Measurements from ENCODE around the gene ODF2L.

ODF2L gene, protein sequence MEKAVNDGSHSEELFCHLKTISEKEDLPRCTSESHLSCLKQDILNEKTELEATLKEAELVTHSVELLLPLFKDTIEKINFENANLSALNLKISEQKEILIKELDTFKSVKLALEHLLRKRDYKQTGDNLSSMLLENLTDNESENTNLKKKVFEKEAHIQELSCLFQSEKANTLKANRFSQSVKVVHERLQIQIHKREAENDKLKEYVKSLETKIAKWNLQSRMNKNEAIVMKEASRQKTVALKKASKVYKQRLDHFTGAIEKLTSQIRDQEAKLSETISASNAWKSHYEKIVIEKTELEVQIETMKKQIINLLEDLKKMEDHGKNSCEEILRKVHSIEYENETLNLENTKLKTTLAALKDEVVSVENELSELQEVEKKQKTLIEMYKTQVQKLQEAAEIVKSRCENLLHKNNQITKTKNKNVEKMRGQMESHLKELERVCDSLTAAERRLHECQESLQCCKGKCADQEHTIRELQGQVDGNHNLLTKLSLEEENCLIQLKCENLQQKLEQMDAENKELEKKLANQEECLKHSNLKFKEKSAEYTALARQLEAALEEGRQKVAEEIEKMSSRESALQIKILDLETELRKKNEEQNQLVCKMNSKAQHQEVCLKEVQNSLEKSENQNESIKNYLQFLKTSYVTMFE

DNA sequence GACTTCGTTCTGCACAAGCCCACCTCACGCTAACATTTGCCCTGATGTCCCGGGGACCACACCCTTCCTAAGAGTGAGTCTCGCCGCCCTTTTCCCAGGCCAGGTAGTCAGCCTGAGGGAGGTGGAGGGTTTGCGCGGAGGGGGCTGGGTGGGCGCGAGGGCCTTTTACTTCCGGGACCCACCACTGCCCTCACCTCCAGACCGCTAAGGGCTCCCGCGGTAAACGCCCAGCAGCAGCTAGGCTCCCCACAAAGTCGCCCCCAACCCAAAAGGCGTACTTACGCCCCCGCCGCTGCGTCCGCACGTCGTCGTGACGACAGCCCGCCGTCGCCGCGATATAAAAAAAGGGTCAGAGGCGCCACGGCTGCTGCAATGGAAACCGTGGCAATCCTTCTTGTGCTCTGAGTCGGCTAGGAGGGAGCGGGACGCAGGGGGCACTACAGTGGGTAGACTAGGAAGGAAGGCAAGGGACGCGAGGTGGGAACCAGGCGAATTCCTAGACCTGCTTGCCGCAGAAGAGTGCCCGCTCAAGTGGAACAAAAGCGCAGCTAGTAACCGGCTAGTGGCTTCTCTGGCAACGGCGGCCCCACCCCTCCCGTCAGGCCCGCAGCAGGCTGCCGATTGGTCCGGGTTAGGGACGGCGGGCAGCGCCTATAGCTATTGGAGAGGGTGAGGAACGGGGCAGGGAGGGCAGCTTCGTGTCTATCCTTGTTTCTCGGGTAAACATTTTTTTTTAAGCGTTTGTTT is at the start of gene ODF2L:
TSS of gene ODF2L (minus strand) at position 573 of the 747 bp plus-strand sequence. CDS start 9,296 bp downstream, outside the sequence.
- peak; percentile 94 for DNase-seq

DNA sequence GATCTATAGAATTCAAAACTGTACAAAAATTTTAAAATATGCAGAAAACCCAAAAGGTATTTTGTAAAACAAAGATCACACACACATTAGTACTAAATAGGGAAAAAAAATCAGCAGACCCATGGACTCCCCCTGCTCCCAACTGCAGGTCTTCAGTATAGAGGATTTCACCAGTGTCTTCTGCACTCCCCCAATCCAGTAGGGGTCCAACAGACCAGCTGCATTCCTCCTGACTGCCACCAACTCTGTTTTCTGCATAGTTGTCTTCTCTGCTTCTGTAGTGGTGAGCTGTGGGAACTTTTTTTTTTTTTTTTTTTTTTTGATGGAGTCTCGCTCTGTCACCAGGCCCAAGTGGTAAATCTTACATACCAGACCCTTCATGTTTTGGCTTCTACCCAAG is 49.8 kb upstream of the ODF2L start:
- DNase-seq: no peak

- no peak for DNase-seq
Observed at GRCh38 chr1:86441997-86442396, 45.9 kb upstream of the ODF2L start.

DNA sequence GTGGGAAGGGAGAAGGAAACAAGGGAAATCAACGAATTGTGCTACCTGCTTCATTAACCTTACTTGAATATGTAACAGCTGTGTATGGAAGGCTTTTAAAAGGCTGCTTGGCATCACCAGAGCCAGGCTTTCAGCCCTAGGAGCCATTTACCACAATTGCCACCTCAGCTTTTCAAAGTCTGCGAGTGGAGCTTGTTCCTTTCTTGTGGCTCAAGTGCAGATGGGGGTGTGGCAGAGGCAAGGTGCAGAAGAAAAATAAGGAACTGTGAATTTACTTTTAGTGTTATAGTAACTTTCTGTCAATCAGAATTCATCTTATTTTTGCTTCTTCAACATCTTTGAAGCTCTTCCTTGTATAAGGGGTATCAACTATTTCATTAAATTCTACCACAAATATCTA is 45.5 kb upstream of the ODF2L start:
- DNase-seq: no peak

DNA sequence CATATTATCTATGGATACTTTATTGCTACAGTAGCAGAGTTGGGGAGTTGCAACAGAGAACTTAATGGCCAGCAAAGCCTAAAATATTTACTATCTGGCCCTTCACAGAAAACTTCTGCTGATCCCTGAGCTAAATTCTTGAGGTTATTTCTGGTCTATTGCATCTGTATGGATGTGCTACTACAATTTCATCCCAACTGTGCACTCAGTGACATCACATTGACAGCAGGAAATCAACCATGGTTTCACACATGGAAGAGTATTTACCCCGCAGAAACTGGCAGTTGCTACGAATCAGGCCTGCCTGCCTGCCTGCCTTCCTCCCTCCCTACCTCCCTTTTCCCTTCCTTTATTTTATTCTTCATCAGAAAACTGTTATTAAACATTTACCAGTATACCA is 39.9 kb upstream of the ODF2L start:
- DNase-seq: no peak

DNA sequence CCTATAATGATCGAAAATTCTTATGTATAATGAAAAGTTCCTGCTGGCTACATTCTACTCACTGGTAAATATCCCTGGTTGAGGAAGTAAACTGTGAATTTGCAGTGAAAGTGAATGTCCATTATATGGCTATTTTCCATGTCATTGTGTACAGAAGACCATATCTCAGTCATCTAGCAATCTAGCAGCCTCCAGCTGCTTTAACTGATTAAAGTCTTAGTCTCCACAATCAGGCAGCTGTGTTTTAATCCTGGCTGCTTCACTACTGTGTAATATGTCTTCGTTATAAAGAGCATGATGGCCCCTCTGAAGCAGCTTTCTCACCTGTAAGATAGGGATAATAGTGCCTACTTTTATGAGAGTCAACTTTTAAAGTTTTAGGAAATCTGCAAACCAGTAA is 39.2 kb upstream of the ODF2L start:
- DNase-seq: no peak

DNA sequence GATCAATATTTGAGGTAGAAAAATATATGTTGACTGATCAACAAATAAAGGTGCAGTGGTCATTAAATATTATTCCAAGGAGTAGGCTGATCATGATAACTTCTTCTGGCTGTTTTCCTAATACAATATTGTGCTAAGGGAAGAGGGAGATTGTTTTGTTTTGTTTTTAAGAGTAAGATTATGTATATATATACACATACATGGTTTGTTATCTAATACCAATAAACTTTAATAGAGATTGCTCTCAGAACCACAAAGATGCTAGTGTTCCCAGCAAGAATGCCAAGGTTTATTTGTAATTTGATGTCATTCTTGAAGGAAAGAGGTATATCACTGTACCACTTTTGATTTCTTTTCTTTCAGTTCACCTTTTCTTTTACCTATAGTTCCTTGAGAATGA is 37.9 kb upstream of the ODF2L start:
- no peak for DNase-seq

GRCh38 chr1:86430376-86430775 is 34.3 kb upstream of the ODF2L start:
- no peak for DNase-seq

- peak; percentile 45 for DNase-seq
Observed at GRCh38 chr1:86429835-86430234, 33.7 kb upstream of the ODF2L start.

GRCh38 chr1:86429122-86429725 is 33.1 kb upstream of the ODF2L start:
- DNase-seq: no peak

GRCh38 chr1:86423873-86424272 is 27.8 kb upstream of the ODF2L start, which contains the start of gene CLCA2:
Gene CLCA2 (plus strand): TSS chr1:86424171. CDS start chr1:86424248, 77 bp downstream.
- DNase-seq: no peak

GRCh38 chr1:86423473-86423872 is 27.4 kb upstream of the ODF2L start:
- DNase-seq: no peak

DNA sequence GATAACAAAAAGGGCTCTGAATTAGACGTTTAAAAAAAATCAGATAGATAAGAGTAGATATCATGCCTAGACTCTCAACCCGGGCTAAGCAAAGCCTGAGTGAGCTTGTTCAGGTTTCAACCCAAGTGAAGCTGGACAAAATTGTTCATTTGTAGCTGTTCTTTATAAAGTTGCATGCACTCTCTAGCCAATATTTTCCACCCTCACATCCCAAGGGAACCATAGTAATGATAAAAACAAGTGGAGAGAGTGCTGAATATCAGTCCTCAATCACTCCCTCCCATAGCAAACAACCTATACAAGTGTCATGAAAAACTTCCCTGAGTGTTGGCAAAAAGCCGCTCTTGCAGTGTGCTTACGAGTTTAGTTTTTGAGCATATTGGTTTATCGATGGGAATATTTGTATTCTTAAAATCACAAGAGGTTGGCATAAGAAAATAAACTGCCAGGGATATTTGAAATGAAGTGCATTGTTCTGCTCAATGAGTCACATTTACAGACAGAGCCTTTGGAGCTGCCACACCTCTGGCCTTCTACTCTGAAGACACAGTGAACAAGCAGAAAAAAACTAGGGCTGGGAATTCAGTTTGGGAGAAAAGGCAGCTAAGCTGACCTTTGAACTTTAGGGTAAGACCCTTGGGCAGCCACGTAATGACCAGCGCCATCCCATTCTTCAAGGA is 25.6 kb upstream of the ODF2L start:
- DNase-seq: no peak

GRCh38 chr1:86419277-86419903 is 23.3 kb upstream of the ODF2L start:
- DNase-seq: no peak

GRCh38 chr1:86416343-86416742 is 20.2 kb upstream of the ODF2L start:
- DNase-seq: no peak

DNA sequence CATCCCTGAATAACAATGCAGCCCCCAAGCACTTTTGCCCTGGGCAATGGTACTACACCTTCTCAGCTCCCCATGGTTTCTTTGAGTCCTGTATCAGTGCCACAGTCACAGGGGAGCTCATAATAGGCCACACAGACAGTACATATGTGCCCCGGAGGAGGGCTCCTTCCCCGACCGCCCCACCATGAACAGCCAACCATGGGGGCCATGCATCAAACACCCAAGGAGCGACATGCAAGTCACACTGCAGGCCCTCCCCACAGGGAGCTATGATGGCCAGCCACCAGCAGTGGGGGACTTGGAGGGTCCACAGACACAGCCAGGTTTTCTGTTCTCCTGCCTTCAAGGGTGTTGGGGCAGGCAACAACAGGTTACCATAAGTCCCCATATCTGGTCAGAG is 14.8 kb upstream of the ODF2L start:
- no peak for DNase-seq

GRCh38 chr1:86409416-86410021 is 13.4 kb upstream of the ODF2L start:
- no peak for DNase-seq

DNA sequence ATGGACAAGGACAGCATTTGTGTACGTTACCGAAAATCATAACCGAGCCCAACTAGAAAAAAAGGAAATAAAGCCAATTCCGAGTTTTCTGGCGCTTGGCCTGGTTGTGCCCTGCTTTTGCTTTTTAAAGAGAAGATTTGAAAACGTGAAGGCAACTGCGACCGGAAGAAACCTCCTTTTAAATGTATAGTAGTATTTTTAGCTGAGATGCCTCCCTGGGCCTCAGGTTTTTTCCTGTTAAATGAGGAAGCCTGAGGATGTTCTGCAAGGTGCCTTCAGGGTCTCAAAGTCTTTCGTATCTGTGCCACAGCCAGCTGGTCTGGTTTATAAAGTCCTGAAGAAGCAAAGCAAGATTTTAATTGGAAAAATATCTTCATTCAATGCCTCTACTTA is 371 bp upstream of the ODF2L start:
- DNase-seq: no peak

- no peak for DNase-seq
Observed at GRCh38 chr1:86394416-86394815, 1.7 kb downstream of the ODF2L start.

DNA sequence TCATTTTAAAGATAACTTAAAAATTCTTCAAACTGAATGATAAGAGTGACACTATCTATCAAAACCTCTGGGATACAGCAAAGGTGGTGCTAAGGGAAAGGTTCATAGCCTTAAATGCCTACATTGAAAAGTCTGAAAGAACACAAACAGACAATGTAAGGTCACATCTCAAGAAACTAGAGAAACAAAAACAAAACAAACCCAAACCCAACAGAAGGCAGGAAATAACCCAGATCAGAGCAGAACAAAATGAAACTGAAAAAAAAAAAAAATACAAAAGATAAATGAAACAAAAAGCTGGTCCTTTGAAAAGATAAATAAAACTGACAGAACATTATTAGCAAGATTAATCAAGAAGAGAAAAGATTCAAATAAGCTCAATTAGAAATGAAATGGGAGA is 6.8 kb downstream of the ODF2L start:
- DNase-seq: no peak

- DNase-seq: no peak
Observed at GRCh38 chr1:86388777-86389176, 7.3 kb downstream of the ODF2L start.

Measured in left hindlimb (tissue), 1 donor.